ENCODE measurements around the gene BCLAF1. TPM values are rescaled to one million over a fixed set of nuclear protein-coding genes. Genes with fewer than 3 reads are reported as not detected.

BCLAF1 gene
- total and polyA plus RNA-seq, 9 of the 15 experiments (the other 6 are each of a cell fraction or from before 2014, with no cell fraction given): 65.4 to 286 (median 165) TPM

DNA sequence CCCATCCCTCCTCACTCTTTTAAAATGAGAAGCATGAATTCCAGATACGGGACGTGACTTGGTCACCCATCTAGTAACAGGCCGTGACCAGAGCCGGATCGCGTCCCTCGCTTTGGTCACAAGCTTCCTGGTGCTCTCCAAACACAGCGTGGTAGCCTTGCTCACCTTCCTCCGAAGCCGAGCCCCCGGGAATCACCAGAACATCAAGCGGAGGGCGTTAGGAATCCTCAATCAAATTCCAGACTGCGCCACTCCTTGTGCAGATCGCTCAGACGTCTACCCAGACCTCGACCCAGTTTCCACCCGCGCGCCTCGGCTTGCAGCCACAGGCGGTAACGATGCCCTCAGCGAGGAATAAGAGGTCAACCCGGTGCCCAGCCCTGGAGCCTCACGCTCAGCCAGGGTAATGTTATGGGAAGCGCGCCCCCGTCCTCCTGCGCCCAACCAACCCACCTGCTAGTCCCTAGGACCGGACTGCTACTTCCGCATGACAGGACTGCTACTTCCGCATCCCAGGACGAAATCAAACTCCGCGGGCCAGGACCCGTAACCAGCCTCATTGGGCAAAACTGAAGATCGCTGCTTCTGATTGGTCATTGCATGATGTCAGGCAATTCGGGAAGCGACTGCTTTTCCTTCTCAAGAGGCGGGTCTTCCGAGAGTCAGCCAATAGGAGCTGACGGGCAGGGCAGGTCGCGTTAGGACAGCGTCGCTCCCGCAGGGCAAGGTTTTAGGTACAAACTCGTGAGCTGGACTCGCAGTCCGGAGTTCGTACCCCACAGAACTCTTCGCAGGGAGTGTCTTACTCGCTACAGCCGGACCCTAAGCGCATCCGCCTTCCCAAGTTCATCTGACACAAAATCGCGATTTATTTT, 39.6 kb downstream of the BCLAF1 start, which contains the start of gene MTFR2 (continued):
- TF ChIP-seq, protein P1, sequence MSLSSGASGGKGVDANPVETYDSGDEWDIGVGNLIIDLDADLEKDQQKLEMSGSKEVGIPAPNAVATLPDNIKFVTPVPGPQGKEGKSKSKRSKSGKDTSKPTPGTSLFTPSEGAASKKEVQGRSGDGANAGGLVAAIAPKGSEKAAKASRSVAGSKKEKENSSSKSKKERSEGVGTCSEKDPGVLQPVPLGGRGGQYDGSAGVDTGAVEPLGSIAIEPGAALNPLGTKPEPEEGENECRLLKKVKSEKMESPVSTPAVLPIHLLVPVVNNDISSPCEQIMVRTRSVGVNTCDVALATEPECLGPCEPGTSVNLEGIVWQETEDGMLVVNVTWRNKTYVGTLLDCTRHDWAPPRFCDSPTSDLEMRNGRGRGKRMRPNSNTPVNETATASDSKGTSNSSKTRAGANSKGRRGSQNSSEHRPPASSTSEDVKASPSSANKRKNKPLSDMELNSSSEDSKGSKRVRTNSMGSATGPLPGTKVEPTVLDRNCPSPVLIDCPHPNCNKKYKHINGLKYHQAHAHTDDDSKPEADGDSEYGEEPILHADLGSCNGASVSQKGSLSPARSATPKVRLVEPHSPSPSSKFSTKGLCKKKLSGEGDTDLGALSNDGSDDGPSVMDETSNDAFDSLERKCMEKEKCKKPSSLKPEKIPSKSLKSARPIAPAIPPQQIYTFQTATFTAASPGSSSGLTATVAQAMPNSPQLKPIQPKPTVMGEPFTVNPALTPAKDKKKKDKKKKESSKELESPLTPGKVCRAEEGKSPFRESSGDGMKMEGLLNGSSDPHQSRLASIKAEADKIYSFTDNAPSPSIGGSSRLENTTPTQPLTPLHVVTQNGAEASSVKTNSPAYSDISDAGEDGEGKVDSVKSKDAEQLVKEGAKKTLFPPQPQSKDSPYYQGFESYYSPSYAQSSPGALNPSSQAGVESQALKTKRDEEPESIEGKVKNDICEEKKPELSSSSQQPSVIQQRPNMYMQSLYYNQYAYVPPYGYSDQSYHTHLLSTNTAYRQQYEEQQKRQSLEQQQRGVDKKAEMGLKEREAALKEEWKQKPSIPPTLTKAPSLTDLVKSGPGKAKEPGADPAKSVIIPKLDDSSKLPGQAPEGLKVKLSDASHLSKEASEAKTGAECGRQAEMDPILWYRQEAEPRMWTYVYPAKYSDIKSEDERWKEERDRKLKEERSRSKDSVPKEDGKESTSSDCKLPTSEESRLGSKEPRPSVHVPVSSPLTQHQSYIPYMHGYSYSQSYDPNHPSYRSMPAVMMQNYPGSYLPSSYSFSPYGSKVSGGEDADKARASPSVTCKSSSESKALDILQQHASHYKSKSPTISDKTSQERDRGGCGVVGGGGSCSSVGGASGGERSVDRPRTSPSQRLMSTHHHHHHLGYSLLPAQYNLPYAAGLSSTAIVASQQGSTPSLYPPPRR (CRISPR knock-in tag; IDR thresholded peaks at IDR 0.05; ENCODE audit: borderline replicate concordance): no peak
- TF ChIP-seq, protein P2, sequence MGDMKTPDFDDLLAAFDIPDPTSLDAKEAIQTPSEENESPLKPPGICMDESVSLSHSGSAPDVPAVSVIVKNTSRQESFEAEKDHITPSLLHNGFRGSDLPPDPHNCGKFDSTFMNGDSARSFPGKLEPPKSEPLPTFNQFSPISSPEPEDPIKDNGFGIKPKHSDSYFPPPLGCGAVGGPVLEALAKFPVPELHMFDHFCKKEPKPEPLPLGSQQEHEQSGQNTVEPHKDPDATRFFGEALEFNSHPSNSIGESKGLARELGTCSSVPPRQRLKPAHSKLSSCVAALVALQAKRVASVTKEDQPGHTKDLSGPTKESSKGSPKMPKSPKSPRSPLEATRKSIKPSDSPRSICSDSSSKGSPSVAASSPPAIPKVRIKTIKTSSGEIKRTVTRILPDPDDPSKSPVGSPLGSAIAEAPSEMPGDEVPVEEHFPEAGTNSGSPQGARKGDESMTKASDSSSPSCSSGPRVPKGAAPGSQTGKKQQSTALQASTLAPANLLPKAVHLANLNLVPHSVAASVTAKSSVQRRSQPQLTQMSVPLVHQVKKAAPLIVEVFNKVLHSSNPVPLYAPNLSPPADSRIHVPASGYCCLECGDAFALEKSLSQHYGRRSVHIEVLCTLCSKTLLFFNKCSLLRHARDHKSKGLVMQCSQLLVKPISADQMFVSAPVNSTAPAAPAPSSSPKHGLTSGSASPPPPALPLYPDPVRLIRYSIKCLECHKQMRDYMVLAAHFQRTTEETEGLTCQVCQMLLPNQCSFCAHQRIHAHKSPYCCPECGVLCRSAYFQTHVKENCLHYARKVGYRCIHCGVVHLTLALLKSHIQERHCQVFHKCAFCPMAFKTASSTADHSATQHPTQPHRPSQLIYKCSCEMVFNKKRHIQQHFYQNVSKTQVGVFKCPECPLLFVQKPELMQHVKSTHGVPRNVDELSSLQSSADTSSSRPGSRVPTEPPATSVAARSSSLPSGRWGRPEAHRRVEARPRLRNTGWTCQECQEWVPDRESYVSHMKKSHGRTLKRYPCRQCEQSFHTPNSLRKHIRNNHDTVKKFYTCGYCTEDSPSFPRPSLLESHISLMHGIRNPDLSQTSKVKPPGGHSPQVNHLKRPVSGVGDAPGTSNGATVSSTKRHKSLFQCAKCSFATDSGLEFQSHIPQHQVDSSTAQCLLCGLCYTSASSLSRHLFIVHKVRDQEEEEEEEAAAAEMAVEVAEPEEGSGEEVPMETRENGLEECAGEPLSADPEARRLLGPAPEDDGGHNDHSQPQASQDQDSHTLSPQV (IDR thresholded peaks at IDR 0.05): no peak
- TF ChIP-seq, protein P3, sequence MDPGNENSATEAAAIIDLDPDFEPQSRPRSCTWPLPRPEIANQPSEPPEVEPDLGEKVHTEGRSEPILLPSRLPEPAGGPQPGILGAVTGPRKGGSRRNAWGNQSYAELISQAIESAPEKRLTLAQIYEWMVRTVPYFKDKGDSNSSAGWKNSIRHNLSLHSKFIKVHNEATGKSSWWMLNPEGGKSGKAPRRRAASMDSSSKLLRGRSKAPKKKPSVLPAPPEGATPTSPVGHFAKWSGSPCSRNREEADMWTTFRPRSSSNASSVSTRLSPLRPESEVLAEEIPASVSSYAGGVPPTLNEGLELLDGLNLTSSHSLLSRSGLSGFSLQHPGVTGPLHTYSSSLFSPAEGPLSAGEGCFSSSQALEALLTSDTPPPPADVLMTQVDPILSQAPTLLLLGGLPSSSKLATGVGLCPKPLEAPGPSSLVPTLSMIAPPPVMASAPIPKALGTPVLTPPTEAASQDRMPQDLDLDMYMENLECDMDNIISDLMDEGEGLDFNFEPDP (CRISPR knock-in tag; IDR thresholded peaks at IDR 0.05): peak; percentile 70; the same call in 1 of the 2 replicates
- 0 out of 4 replicates have a peak, but pooled peaks have one; percentile 9 to 12 for TF ChIP-seq RAD21 (CRISPR knock-in tag; conservative IDR thresholded peaks at IDR 0.05 in 1 of 2, IDR thresholded peaks at IDR 0.05 in 1 of 2)
- peak; percentile 37 for TF ChIP-seq CCNT2 (IDR thresholded peaks at IDR 0.05; ENCODE audit: borderline replicate concordance, extremely low read depth, insufficient read length, low read depth, low read length)
- TF ChIP-seq DMBX1 (CRISPR knock-in tag; IDR thresholded peaks at IDR 0.05; ENCODE audit: borderline replicate concordance): peak; percentile 27; the same call in 1 of the 2 replicates
- TF ChIP-seq FIP1L1 (IDR thresholded peaks at IDR 0.05; ENCODE audit: low read depth, low read length, poor library complexity, severe bottlenecking): peak; percentile 82
- no peak for TF ChIP-seq CREBBP (IDR thresholded peaks at IDR 0.05; ENCODE audit: low read depth, low read length)
- TF ChIP-seq MAZ (CRISPR knock-in tag; conservative IDR thresholded peaks at IDR 0.05 in 1 of 2, IDR thresholded peaks at IDR 0.05 in 1 of 2): peak; percentile 37 to 69; a peak in 3 of 4 replicates
- peak; percentile 70; the same call in 1 of the 2 replicates for TF ChIP-seq ZNF445 (CRISPR knock-in tag; IDR thresholded peaks at IDR 0.05; ENCODE audit: low read depth)
- TF ChIP-seq, protein P4, sequence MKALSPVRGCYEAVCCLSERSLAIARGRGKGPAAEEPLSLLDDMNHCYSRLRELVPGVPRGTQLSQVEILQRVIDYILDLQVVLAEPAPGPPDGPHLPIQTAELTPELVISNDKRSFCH (CRISPR knock-in tag; IDR thresholded peaks at IDR 0.05): no peak
- TF ChIP-seq, protein P4 (tag; IDR thresholded peaks at IDR 0.05): peak; percentile 44; the same call in 1 of the 2 replicates
